Measurements from ENCODE around the gene TBC1D16. TPM values are rescaled to one million over a fixed set of nuclear protein-coding genes. Genes with fewer than 3 reads are reported as not detected.

Gene TBC1D16
- total and polyA plus RNA-seq, 5 donors from 2014 or later, result 0.06 to 0.72 (median 0.13) TPM

- H3K36me3 Mint-ChIP-seq, result no peaks in the 10 kb centered on the region
- Histone ChIP-seq H3K27me3 (ENCODE audit: control insufficient read depth, insufficient read depth, low read length) (peaks cover 17% of the 10 kb centered on the region), H3K27ac (ENCODE audit: insufficient read depth, low read length, poor library complexity, severe bottlenecking) (no peak overlapping the region), H3K36me3 (ENCODE audit: control insufficient read depth, insufficient read depth, low read length) (no peaks in the 10 kb centered on the region), H3K4me1 (ENCODE audit: control insufficient read depth, insufficient read depth, low read length, poor library complexity, severe bottlenecking) (peaks cover 20% of the 10 kb centered on the region), H3K4me3 (ENCODE audit: low read depth, low read length) (peak overlapping the region; percentile 32), H3K9me3 (ENCODE audit: control insufficient read depth in 2 of 2, low read length in 2 of 2) (no peaks in the 10 kb centered on the region)
- peaks cover 0 to 2% (median 0%) of the 10 kb centered on the region in 7 donors for H3K9me3 Mint-ChIP-seq
- H3K27ac Mint-ChIP-seq, result peak overlapping the region in 1 of 3 donors; percentile 62
- H3K27me3 Mint-ChIP-seq, result peaks cover 54% of the 10 kb centered on the region
- ATAC-seq (ENCODE audit: low read depth in 2 of 2), result peak in 1 of 2 donors; percentile 16
- peak; percentile 10 to 64 (median 29) for DNase-seq
- peaks cover 0 to 12% (median 9%) of the 10 kb centered on the region in 4 donors for H3K4me1 Mint-ChIP-seq
- peak overlapping the region; percentile 85 to 96 (median 86) for H3K4me3 Mint-ChIP-seq
Measured at GRCh38 chr17:80034791-80035686, 633 bp downstream of the TBC1D16 start.

DNA sequence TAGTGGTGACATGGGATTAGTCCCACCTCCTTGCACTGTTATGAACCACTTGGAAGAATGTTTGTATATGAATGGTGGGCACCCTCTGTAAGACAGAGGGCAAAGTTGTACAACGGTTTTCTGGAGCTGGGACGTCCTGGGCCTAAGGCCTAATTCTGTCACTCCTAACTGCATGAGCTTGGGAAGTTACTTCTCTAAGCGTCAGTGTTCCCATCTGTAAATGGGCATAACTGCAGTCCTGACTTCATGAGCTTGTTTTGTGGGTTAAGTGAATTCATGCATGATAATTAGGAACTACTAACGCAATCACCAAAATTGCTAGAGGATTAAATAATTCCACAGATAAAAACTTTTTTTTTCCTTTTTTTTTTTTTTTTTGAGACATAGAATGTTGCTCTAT is 1.8 kb downstream of the TBC1D16 start:
- Mint-ChIP-seq H3K27ac (peak overlapping the region in 1 of 3 donors; percentile 23), H3K27me3 (peaks cover 50% of the 10 kb centered on the region), H3K4me1 (peaks cover 0 to 12% (median 9%) of the 10 kb centered on the region in 4 donors), H3K9me3 (peaks cover 0 to 2% (median 0%) of the 10 kb centered on the region in 7 donors), H3K36me3 (peaks cover 4% of the 10 kb centered on the region), H3K4me3 (peak overlapping the region in 2 of 4 donors; percentile 44 to 83)
- ATAC-seq (ENCODE audit: low read depth in 2 of 2), result no peak
- no peak overlapping the region for H3K4me3 ChIP-seq (ENCODE audit: low read depth, low read length)
- no peak for DNase-seq
- peaks cover 20% of the 10 kb centered on the region for H3K4me1 ChIP-seq (ENCODE audit: control insufficient read depth, insufficient read depth, low read length, poor library complexity, severe bottlenecking)
- peaks cover 18% of the 10 kb centered on the region for H3K27me3 ChIP-seq (ENCODE audit: control insufficient read depth, insufficient read depth, low read length)
- no peak overlapping the region for H3K27ac ChIP-seq (ENCODE audit: insufficient read depth, low read length, poor library complexity, severe bottlenecking)
- no peaks in the 10 kb centered on the region for H3K9me3 ChIP-seq (ENCODE audit: control insufficient read depth in 2 of 2, low read length in 2 of 2)
- H3K36me3 ChIP-seq (ENCODE audit: control insufficient read depth, insufficient read depth, low read length), result no peaks in the 10 kb centered on the region

- Mint-ChIP-seq H3K36me3 (peaks cover 4% of the 10 kb centered on the region), H3K27me3 (peaks cover 44% of the 10 kb centered on the region), H3K27ac (no peak overlapping the region), H3K4me1 (peaks cover 0 to 12% (median 9%) of the 10 kb centered on the region in 4 donors), H3K9me3 (peaks cover 0 to 2% (median 0%) of the 10 kb centered on the region in 7 donors), H3K4me3 (peak overlapping the region in 1 of 4 donors; percentile 43)
- H3K4me3 ChIP-seq (ENCODE audit: low read depth, low read length), result no peak overlapping the region
- H3K36me3 ChIP-seq (ENCODE audit: control insufficient read depth, insufficient read depth, low read length), result no peaks in the 10 kb centered on the region
- DNase-seq (no peak), ATAC-seq (ENCODE audit: low read depth in 2 of 2) (no peak)
- H3K27ac ChIP-seq (ENCODE audit: insufficient read depth, low read length, poor library complexity, severe bottlenecking), result no peak overlapping the region
- H3K27me3 ChIP-seq (ENCODE audit: control insufficient read depth, insufficient read depth, low read length), result peaks cover 14% of the 10 kb centered on the region
- H3K9me3 ChIP-seq (ENCODE audit: control insufficient read depth in 2 of 2, low read length in 2 of 2), result no peaks in the 10 kb centered on the region
- H3K4me1 ChIP-seq (ENCODE audit: control insufficient read depth, insufficient read depth, low read length, poor library complexity, severe bottlenecking), result peaks cover 20% of the 10 kb centered on the region
Measured at GRCh38 chr17:80032614-80033171, 3.0 kb downstream of the TBC1D16 start.

- no peaks in the 10 kb centered on the region for H3K9me3 ChIP-seq (ENCODE audit: control insufficient read depth in 2 of 2, low read length in 2 of 2)
- Mint-ChIP-seq H3K4me3 (no peak overlapping the region), H3K27me3 (peaks cover 37% of the 10 kb centered on the region), H3K36me3 (peaks cover 4% of the 10 kb centered on the region), H3K27ac (no peak overlapping the region), H3K9me3 (peaks cover 0 to 2% (median 0%) of the 10 kb centered on the region in 7 donors), H3K4me1 (peaks cover 0 to 10% (median 8%) of the 10 kb centered on the region in 4 donors)
- no peak overlapping the region for H3K4me3 ChIP-seq (ENCODE audit: low read depth, low read length)
- DNase-seq (peak in 1 of 3 donors; percentile 23), ATAC-seq (ENCODE audit: low read depth in 2 of 2) (no peak)
- H3K27me3 ChIP-seq (ENCODE audit: control insufficient read depth, insufficient read depth, low read length), result peaks cover 13% of the 10 kb centered on the region
- no peaks in the 10 kb centered on the region for H3K36me3 ChIP-seq (ENCODE audit: control insufficient read depth, insufficient read depth, low read length)
- no peak overlapping the region for H3K27ac ChIP-seq (ENCODE audit: insufficient read depth, low read length, poor library complexity, severe bottlenecking)
- peaks cover 17% of the 10 kb centered on the region for H3K4me1 ChIP-seq (ENCODE audit: control insufficient read depth, insufficient read depth, low read length, poor library complexity, severe bottlenecking)
Measured at GRCh38 chr17:80031691-80032430, 3.8 kb downstream of the TBC1D16 start.

GRCh38 chr17:80030730-80031410 is 4.8 kb downstream of the TBC1D16 start:
- ATAC-seq (ENCODE audit: low read depth in 2 of 2), result no peak
- Histone ChIP-seq H3K27ac (ENCODE audit: insufficient read depth, low read length, poor library complexity, severe bottlenecking) (no peak overlapping the region), H3K4me3 (ENCODE audit: low read depth, low read length) (no peak overlapping the region), H3K36me3 (ENCODE audit: control insufficient read depth, insufficient read depth, low read length) (no peaks in the 10 kb centered on the region), H3K9me3 (ENCODE audit: control insufficient read depth in 2 of 2, low read length in 2 of 2) (no peaks in the 10 kb centered on the region), H3K27me3 (ENCODE audit: control insufficient read depth, insufficient read depth, low read length) (peaks cover 13% of the 10 kb centered on the region), H3K4me1 (ENCODE audit: control insufficient read depth, insufficient read depth, low read length, poor library complexity, severe bottlenecking) (peaks cover 7% of the 10 kb centered on the region)
- Mint-ChIP-seq H3K4me3 (no peak overlapping the region), H3K27me3 (peaks cover 33% of the 10 kb centered on the region), H3K27ac (no peak overlapping the region), H3K9me3 (peaks cover 0 to 2% (median 0%) of the 10 kb centered on the region in 7 donors), H3K4me1 (peaks cover 0 to 10% (median 8%) of the 10 kb centered on the region in 4 donors), H3K36me3 (peaks cover 4% of the 10 kb centered on the region)
- no peak for DNase-seq

DNA sequence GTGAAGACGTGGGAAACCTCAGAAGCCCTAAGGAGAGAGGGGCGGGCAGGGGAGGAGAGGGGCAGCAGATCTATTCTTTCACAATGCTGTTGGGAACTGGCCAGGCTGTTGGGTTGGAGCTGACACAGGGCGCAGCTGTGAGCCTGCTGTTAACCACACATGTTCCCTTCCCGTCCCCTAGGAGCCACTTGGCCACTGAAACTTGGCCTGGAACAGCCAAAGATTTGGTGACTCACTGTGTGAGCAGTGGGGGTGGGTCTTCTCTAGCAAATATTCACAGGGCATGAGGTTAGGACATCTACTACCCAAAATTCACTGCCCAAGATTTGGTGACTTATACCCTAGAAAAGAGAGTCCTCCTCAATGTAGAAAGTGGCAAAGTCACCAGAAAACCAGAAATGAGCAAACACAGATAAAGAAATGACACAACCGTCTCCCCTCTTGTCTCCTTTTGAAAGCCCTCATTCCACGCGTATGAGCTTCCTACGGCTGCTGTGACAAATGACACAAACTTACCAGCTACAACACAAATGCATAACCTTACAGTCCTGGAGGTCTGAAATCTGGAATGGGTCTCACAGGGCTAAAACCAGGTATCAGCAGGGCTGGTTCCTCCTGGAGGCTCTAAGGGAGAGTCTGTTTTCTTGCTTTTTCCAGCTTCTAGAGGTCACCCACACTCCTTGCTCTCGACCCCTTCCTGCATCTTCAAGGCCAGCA is 6.3 kb downstream of the TBC1D16 start:
- no peak for ATAC-seq (ENCODE audit: low read depth in 2 of 2)
- Mint-ChIP-seq H3K36me3 (peaks cover 4% of the 10 kb centered on the region), H3K9me3 (no peaks in the 10 kb centered on the region), H3K4me3 (no peak overlapping the region), H3K27me3 (peaks cover 23% of the 10 kb centered on the region), H3K27ac (peak overlapping the region in 1 of 3 donors; percentile 62), H3K4me1 (peaks cover 0 to under 1% (median under 1%) of the 10 kb centered on the region in 4 donors)
- Histone ChIP-seq H3K4me1 (ENCODE audit: control insufficient read depth, insufficient read depth, low read length, poor library complexity, severe bottlenecking) (no peaks in the 10 kb centered on the region), H3K4me3 (ENCODE audit: low read depth, low read length) (no peak overlapping the region), H3K9me3 (ENCODE audit: control insufficient read depth in 2 of 2, low read length in 2 of 2) (no peaks in the 10 kb centered on the region), H3K36me3 (ENCODE audit: control insufficient read depth, insufficient read depth, low read length) (no peaks in the 10 kb centered on the region), H3K27me3 (ENCODE audit: control insufficient read depth, insufficient read depth, low read length) (peaks cover 9% of the 10 kb centered on the region), H3K27ac (ENCODE audit: insufficient read depth, low read length, poor library complexity, severe bottlenecking) (no peak overlapping the region)
- no peak for DNase-seq

Data from CD4-positive, CD25-positive, alpha-beta regulatory T cell (primary cell).